22Rv1 (cell line): Measurements from ENCODE around the gene S1PR2.

Experiments
- ZFX ChIP-seq: fragments of 450-650 bp; IDR thresholded peaks from 2 replicates; pipeline ENCODE4 v1.6.1; 2017; ENCODE audit warnings: antibody characterized with exemption, borderline replicate concordance
- TF ChIP-seq, protein P1 (sequence below): fragments of 450-650 bp; IDR thresholded peaks from 2 replicates; pipeline ENCODE4 v1.5.1; 2017; ENCODE audit warnings: mild to moderate bottlenecking

DNA sequence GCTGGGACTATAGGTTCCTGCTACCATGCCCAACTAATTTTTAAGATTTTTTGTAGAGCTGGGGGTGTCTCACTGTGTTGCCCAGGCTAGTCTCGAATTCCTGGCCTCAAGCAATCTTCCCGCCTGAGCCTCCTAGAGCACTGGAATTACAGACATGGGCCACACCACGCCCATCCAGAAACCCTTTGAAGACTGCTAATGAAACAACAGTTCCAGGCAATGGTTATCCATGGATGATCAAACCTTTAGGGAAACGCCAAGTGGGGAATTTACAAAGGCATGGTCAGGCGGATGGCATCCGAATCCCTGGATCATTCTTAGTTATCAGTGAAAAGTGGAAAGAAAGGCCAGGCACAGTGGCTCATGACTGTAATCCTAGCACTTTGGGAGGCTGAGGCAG, 19.4 kb downstream of the S1PR2 start:
- TF ChIP-seq, protein P1, sequence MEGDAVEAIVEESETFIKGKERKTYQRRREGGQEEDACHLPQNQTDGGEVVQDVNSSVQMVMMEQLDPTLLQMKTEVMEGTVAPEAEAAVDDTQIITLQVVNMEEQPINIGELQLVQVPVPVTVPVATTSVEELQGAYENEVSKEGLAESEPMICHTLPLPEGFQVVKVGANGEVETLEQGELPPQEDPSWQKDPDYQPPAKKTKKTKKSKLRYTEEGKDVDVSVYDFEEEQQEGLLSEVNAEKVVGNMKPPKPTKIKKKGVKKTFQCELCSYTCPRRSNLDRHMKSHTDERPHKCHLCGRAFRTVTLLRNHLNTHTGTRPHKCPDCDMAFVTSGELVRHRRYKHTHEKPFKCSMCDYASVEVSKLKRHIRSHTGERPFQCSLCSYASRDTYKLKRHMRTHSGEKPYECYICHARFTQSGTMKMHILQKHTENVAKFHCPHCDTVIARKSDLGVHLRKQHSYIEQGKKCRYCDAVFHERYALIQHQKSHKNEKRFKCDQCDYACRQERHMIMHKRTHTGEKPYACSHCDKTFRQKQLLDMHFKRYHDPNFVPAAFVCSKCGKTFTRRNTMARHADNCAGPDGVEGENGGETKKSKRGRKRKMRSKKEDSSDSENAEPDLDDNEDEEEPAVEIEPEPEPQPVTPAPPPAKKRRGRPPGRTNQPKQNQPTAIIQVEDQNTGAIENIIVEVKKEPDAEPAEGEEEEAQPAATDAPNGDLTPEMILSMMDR, result no peak
- TF ChIP-seq ZFX, result no peak
